Renal cortex interstitium (tissue), 11 donors: ENCODE data around the gene P2RX6. TPM values are rescaled to one million over a fixed set of nuclear protein-coding genes. Genes with fewer than 3 reads are reported as not detected.

Experiments used
- DNase-seq, 11 donors: peaks; one replicate each; pipeline ENCODE4 v3.0.0-alpha.2; 2013; ENCODE audit warnings: low read depth in 9 of 11, low spot score in 4 of 11; ENCODE audit errors: extremely low read depth in 1 of 11
- polyA plus RNA-seq, 3 donors: library from polyadenylated mRNA; unstranded; fragments of 120-200 nt; gene quantifications; one replicate each; pipeline ENCODE4 v1.2.1, GENCODE V29; 2013; ENCODE audit not compliant: insufficient read length in 3 of 3

The P2RX6 gene
- polyA plus RNA-seq, 3 donors = 0.78 to 2.7 (median 1.1) TPM

- no peak for DNase-seq
Observed at GRCh38 chr22:20991252-20992055, 23.5 kb upstream of the P2RX6 start.

- no peak for DNase-seq
Observed at GRCh38 chr22:20992056-20992442, 22.9 kb upstream of the P2RX6 start.

- DNase-seq = no peak
Observed at GRCh38 chr22:20992456-20993303, 22.3 kb upstream of the P2RX6 start.

GRCh38 chr22:20993304-20994127 lies 21.4 kb upstream of the P2RX6 start:
- no peak for DNase-seq

GRCh38 chr22:20994128-20994901 lies 20.6 kb upstream of the P2RX6 start:
- DNase-seq = no peak

GRCh38 chr22:20994902-20995241 lies 20.1 kb upstream of the P2RX6 start:
- no peak for DNase-seq

GRCh38 chr22:20995329-20996030 lies 19.5 kb upstream of the P2RX6 start:
- DNase-seq = no peak

- DNase-seq = no peak
Observed at GRCh38 chr22:20996031-20996410, 18.9 kb upstream of the P2RX6 start.

- DNase-seq = no peak
Observed at GRCh38 chr22:20996598-20997535, 18.1 kb upstream of the P2RX6 start.

GRCh38 chr22:20997536-20998257 lies 17.3 kb upstream of the P2RX6 start:
- DNase-seq = no peak

- no peak for DNase-seq
Observed at GRCh38 chr22:20998411-20999336, 16.3 kb upstream of the P2RX6 start.

GRCh38 chr22:20999350-21000206 lies 15.4 kb upstream of the P2RX6 start:
- no peak for DNase-seq

GRCh38 chr22:21000207-21000986 lies 14.6 kb upstream of the P2RX6 start:
- no peak for DNase-seq

GRCh38 chr22:21000987-21001600 lies 13.9 kb upstream of the P2RX6 start:
- DNase-seq = no peak
